IPS-18c (cell line): ENCODE results near the gene TIMP1.
"Not testable (repeated sequence)": the region's sequence is repeated elsewhere in the genome, so short reads cannot be mapped to it uniquely, and the experiment has no call there.

Source experiments
- H3K4me3 ChIP-seq: 2 replicates; pipeline ENCODE4 v1.7.0; 2013; ENCODE audit warnings: low read depth, mild to moderate bottlenecking, low read length, moderate library complexity; ENCODE audit not compliant: insufficient read depth
- H3K9me3 ChIP-seq: one replicate; pipeline ENCODE4 v1.6.1; 2013; ENCODE audit warnings: mild to moderate bottlenecking, low read length, moderate library complexity; ENCODE audit not compliant: control insufficient read depth, insufficient read depth

TIMP1 gene

GRCh38 chrX:47587091-47587891, 5.1 kb downstream of the TIMP1 start:
- Histone ChIP-seq H3K9me3 (peaks cover 8% of the 10 kb centered on the region), H3K4me3 (no peak overlapping the region)

- peaks cover 8% of the 10 kb centered on the region for H3K9me3 ChIP-seq
- H3K4me3 ChIP-seq = no peak overlapping the region
Observed at GRCh38 chrX:47587906-47588735, 5.9 kb downstream of the TIMP1 start.

- H3K4me3 ChIP-seq = no peak overlapping the region
Observed at GRCh38 chrX:47590984-47591383, 8.7 kb downstream of the TIMP1 start.

GRCh38 chrX:47593522-47593921, 11.3 kb downstream of the TIMP1 start:
- no peaks in the 10 kb centered on the region for H3K9me3 ChIP-seq
- no peak overlapping the region for H3K4me3 ChIP-seq

More at GRCh38 chrX:47590984-47591383, 8.7 kb downstream of the TIMP1 start:
- peaks cover 5% of the 10 kb centered on the region for H3K9me3 ChIP-seq

GRCh38 chrX:47595716-47596251, 13.5 kb downstream of the TIMP1 start:
- H3K9me3 ChIP-seq = peaks cover 5% of the 10 kb centered on the region

GRCh38 chrX:47596256-47596655, 14.0 kb downstream of the TIMP1 start:
- no peak overlapping the region for H3K4me3 ChIP-seq
- H3K9me3 ChIP-seq = peaks cover 5% of the 10 kb centered on the region

More at GRCh38 chrX:47595716-47596251, 13.5 kb downstream of the TIMP1 start:
- H3K4me3 ChIP-seq = no peak overlapping the region

GRCh38 chrX:47597222-47597621, 15.0 kb downstream of the TIMP1 start:
- H3K4me3 ChIP-seq = no peak overlapping the region

GRCh38 chrX:47603125-47603524, 20.9 kb downstream of the TIMP1 start:
- peaks cover 13% of the 10 kb centered on the region for H3K9me3 ChIP-seq
- not testable (repeated sequence) for H3K4me3 ChIP-seq

More at GRCh38 chrX:47597222-47597621, 15.0 kb downstream of the TIMP1 start:
- H3K9me3 ChIP-seq = peaks cover 5% of the 10 kb centered on the region

- Histone ChIP-seq H3K9me3 (peaks cover 10% of the 10 kb centered on the region), H3K4me3 (no peak overlapping the region)
Observed at GRCh38 chrX:47605024-47605423, 22.8 kb downstream of the TIMP1 start.

- H3K9me3 ChIP-seq = peaks cover 14% of the 10 kb centered on the region
Observed at GRCh38 chrX:47607091-47607490, 24.9 kb downstream of the TIMP1 start.

GRCh38 chrX:47608130-47608810, 26.0 kb downstream of the TIMP1 start:
- no peak overlapping the region for H3K4me3 ChIP-seq
- H3K9me3 ChIP-seq = peaks cover 14% of the 10 kb centered on the region

More at GRCh38 chrX:47607091-47607490, 24.9 kb downstream of the TIMP1 start:
- H3K4me3 ChIP-seq = no peak overlapping the region

- H3K9me3 ChIP-seq = peaks cover 16% of the 10 kb centered on the region
- no peak overlapping the region for H3K4me3 ChIP-seq
Observed at GRCh38 chrX:47610511-47610910, 28.3 kb downstream of the TIMP1 start.

- Histone ChIP-seq H3K4me3 (no peak overlapping the region), H3K9me3 (peaks cover 19% of the 10 kb centered on the region)
Observed at GRCh38 chrX:47611489-47611888, 29.3 kb downstream of the TIMP1 start.

GRCh38 chrX:47611926-47612325, 29.7 kb downstream of the TIMP1 start:
- Histone ChIP-seq H3K9me3 (peaks cover 19% of the 10 kb centered on the region), H3K4me3 (no peak overlapping the region)

- Histone ChIP-seq H3K4me3 (no peak overlapping the region), H3K9me3 (peaks cover 14% of the 10 kb centered on the region)
Observed at GRCh38 chrX:47612418-47612817, 30.2 kb downstream of the TIMP1 start.

GRCh38 chrX:47613082-47613481, 30.8 kb downstream of the TIMP1 start:
- no peak overlapping the region; the same call in 1 of the 2 replicates for H3K4me3 ChIP-seq
- H3K9me3 ChIP-seq = peaks cover 11% of the 10 kb centered on the region

GRCh38 chrX:47614618-47615017, 32.4 kb downstream of the TIMP1 start:
- H3K9me3 ChIP-seq = peaks cover 11% of the 10 kb centered on the region
- no peak overlapping the region for H3K4me3 ChIP-seq
